ENCODE measurements around the gene UROC1. TPM values are rescaled to one million over a fixed set of nuclear protein-coding genes. Genes with fewer than 3 reads are reported as not detected.

Gene UROC1
- total and polyA plus RNA-seq, 2 experiments from 2014 or later = not detected

- TF ChIP-seq, protein P1, sequence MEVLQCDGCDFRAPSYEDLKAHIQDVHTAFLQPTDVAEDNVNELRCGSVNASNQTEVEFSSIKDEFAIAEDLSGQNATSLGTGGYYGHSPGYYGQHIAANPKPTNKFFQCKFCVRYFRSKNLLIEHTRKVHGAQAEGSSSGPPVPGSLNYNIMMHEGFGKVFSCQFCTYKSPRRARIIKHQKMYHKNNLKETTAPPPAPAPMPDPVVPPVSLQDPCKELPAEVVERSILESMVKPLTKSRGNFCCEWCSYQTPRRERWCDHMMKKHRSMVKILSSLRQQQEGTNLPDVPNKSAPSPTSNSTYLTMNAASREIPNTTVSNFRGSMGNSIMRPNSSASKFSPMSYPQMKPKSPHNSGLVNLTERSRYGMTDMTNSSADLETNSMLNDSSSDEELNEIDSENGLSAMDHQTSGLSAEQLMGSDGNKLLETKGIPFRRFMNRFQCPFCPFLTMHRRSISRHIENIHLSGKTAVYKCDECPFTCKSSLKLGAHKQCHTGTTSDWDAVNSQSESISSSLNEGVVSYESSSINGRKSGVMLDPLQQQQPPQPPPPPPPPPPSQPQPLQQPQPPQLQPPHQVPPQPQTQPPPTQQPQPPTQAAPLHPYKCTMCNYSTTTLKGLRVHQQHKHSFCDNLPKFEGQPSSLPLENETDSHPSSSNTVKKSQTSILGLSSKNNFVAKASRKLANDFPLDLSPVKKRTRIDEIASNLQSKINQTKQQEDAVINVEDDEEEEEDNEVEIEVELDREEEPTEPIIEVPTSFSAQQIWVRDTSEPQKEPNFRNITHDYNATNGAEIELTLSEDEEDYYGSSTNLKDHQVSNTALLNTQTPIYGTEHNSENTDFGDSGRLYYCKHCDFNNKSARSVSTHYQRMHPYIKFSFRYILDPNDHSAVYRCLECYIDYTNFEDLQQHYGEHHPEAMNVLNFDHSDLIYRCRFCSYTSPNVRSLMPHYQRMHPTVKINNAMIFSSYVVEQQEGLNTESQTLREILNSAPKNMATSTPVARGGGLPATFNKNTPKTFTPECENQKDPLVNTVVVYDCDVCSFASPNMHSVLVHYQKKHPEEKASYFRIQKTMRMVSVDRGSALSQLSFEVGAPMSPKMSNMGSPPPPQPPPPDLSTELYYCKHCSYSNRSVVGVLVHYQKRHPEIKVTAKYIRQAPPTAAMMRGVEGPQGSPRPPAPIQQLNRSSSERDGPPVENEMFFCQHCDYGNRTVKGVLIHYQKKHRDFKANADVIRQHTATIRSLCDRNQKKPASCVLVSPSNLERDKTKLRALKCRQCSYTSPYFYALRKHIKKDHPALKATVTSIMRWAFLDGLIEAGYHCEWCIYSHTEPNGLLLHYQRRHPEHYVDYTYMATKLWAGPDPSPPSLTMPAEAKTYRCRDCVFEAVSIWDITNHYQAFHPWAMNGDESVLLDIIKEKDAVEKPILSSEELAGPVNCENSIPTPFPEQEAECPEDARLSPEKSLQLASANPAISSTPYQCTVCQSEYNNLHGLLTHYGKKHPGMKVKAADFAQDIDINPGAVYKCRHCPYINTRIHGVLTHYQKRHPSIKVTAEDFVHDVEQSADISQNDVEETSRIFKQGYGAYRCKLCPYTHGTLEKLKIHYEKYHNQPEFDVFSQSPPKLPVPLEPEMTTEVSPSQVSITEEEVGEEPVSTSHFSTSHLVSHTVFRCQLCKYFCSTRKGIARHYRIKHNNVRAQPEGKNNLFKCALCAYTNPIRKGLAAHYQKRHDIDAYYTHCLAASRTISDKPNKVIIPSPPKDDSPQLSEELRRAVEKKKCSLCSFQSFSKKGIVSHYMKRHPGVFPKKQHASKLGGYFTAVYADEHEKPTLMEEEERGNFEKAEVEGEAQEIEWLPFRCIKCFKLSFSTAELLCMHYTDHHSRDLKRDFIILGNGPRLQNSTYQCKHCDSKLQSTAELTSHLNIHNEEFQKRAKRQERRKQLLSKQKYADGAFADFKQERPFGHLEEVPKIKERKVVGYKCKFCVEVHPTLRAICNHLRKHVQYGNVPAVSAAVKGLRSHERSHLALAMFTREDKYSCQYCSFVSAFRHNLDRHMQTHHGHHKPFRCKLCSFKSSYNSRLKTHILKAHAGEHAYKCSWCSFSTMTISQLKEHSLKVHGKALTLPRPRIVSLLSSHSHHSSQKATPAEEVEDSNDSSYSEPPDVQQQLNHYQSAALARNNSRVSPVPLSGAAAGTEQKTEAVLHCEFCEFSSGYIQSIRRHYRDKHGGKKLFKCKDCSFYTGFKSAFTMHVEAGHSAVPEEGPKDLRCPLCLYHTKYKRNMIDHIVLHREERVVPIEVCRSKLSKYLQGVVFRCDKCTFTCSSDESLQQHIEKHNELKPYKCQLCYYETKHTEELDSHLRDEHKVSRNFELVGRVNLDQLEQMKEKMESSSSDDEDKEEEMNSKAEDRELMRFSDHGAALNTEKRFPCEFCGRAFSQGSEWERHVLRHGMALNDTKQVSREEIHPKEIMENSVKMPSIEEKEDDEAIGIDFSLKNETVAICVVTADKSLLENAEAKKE (CRISPR knock-in tag; IDR thresholded peaks at IDR 0.05) = no peak
- TF ChIP-seq POLR2AphosphoS5 (IDR thresholded peaks at IDR 0.05; ENCODE audit: low read depth) (no peak), CREB1 (CRISPR knock-in tag; IDR thresholded peaks at IDR 0.05; ENCODE audit: low read depth) (no peak), NANOG (IDR thresholded peaks at IDR 0.05; ENCODE audit: borderline replicate concordance) (no peak), STAT1 (IDR thresholded peaks at IDR 0.05; ENCODE audit: unreplicated experiment) (no peak), EZH2 (IDR thresholded peaks at IDR 0.05; ENCODE audit: low read depth, unreplicated experiment) (no peak), ZNF331 (CRISPR knock-in tag; IDR thresholded peaks at IDR 0.05; ENCODE audit: low read depth) (no peak)
- TF ChIP-seq, protein P2, sequence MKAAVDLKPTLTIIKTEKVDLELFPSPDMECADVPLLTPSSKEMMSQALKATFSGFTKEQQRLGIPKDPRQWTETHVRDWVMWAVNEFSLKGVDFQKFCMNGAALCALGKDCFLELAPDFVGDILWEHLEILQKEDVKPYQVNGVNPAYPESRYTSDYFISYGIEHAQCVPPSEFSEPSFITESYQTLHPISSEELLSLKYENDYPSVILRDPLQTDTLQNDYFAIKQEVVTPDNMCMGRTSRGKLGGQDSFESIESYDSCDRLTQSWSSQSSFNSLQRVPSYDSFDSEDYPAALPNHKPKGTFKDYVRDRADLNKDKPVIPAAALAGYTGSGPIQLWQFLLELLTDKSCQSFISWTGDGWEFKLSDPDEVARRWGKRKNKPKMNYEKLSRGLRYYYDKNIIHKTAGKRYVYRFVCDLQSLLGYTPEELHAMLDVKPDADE (IDR thresholded peaks at IDR 0.05) = no peak
- TF ChIP-seq, protein P3, sequence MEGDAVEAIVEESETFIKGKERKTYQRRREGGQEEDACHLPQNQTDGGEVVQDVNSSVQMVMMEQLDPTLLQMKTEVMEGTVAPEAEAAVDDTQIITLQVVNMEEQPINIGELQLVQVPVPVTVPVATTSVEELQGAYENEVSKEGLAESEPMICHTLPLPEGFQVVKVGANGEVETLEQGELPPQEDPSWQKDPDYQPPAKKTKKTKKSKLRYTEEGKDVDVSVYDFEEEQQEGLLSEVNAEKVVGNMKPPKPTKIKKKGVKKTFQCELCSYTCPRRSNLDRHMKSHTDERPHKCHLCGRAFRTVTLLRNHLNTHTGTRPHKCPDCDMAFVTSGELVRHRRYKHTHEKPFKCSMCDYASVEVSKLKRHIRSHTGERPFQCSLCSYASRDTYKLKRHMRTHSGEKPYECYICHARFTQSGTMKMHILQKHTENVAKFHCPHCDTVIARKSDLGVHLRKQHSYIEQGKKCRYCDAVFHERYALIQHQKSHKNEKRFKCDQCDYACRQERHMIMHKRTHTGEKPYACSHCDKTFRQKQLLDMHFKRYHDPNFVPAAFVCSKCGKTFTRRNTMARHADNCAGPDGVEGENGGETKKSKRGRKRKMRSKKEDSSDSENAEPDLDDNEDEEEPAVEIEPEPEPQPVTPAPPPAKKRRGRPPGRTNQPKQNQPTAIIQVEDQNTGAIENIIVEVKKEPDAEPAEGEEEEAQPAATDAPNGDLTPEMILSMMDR (conservative IDR thresholded peaks at IDR 0.05; ENCODE audit: low read depth in 2 of 2) = no peak
These were observed 27.2 kb upstream of the UROC1 start (continued) for GRCh38 chr3:126544596-126545281.
